GM10266 (cell line): ENCODE data around the gene IMP3.
A peak's percentile ranks its signal among the peaks of the same experiment; 100 is the strongest.

Source experiments
- DNase-seq: peaks from one replicate; pipeline ENCODE4 v3.0.0; 2012; ENCODE audit errors: extremely low spot score
- TF ChIP-seq, protein P1 (sequence below): IDR thresholded peaks from 2 replicates; pipeline ENCODE4 v1.5.1; 2012; ENCODE audit warnings: mild to moderate bottlenecking, low read depth; ENCODE audit not compliant: control insufficient read depth, insufficient read depth; ENCODE audit errors: missing control alignments

The IMP3 gene

DNA sequence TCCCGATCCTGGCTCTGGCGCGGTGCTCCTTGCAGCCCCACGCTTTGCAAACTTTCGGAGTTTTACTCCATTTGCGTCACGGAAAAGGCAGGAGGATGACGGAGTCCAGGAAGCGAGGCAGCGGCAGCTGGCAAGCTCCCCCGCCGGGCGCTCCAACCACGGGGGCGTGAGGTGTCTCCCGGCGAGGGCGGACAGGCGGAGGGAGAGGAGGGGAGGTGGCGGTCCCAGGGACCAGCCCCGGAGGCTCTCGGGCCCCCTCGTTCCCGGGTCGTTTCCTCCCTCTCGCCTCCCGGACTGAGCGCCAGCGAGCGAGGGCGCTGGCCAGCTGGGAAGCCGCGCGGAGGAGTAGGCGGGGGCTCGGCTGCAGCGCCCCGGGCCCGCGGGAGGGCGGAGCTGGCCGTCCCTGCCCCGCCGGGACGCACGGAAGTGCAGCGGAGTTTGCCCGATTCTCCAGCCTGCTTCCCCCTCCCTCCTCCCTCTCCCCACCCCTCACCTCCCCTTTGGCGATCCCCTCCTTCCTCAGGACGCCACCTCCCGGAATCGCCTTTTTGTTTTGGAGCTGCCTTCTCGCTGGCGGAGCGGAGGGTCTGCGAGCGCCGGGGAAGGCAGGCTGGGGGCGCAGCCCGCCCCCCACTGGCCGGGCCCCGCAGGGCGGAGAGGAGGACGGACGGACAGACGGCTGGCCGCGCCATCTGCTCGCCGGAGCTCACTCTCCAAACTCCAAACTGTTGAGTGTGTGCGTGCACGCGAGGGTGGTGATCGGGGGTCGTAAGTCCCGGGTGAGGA, 7.5 kb upstream of the IMP3 start, which contains the start of gene SNX33:
Gene SNX33 (plus strand): TSS at position 543 of the 786 bp plus-strand sequence. CDS start 1,191 bp downstream, outside the sequence.
- peak; percentile 82 for DNase-seq
- TF ChIP-seq, protein P1, sequence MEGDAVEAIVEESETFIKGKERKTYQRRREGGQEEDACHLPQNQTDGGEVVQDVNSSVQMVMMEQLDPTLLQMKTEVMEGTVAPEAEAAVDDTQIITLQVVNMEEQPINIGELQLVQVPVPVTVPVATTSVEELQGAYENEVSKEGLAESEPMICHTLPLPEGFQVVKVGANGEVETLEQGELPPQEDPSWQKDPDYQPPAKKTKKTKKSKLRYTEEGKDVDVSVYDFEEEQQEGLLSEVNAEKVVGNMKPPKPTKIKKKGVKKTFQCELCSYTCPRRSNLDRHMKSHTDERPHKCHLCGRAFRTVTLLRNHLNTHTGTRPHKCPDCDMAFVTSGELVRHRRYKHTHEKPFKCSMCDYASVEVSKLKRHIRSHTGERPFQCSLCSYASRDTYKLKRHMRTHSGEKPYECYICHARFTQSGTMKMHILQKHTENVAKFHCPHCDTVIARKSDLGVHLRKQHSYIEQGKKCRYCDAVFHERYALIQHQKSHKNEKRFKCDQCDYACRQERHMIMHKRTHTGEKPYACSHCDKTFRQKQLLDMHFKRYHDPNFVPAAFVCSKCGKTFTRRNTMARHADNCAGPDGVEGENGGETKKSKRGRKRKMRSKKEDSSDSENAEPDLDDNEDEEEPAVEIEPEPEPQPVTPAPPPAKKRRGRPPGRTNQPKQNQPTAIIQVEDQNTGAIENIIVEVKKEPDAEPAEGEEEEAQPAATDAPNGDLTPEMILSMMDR = peak; percentile 62

DNA sequence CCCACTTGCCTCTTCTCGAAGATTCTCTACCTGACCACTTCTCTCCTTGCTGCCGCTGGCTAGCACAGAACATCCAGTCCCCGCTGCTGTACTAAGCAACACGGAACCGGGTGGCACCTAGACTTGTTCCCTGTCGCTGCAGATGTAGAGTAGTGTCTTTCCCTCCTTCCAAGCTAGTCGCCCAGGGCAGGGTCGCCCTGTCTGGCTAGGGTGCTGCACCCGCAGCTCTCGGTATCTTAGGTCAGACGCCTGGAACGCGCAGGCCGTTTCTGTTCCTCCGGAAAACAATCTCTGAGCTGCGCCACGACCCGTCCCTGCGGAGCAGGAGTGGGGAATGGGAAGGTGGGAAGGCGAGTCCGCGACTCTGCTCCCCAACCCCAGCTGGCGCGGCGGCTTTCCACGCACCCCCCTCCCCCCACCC, 6.9 kb upstream of the IMP3 start:
- TF ChIP-seq, protein P1 = no peak
- no peak for DNase-seq

DNA sequence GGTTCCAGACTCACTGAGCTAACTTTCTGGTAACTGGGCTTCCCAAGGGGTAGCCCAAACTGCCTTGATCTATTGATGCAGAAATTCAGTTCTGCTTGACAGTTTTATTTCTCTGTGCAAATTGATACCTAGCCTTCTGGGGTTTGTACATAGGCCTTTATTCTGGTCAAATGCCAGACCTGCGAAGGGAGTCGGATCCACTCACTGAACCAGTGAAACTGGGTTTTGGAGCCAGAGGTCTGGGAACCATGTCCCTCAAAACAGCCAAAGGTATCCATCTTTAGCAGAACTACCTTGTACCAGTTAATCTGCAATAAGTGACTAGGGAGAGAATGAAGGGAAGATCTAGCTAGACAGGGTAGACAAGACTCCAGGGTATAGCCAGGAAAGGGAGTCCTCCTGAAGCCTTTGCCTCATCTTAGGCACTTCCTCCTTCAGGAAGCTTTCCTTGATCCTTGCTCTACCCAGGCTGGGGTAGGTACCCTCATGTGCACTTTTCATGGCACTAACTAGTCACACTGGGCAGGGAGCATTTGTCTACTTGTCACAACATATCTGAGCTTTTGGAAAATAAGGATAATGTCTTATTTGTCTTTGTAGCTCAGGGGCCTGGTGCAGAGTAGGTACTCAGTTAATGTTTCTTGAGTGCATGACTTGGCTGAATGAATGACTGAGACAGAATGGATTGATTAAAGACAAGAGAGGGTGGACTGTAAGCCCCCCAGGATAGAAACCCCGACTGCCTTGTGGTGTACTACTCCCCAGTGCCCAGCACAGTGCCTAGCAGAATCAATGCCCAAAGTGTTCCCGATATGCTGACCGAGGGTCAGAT, 6.3 kb upstream of the IMP3 start:
- TF ChIP-seq, protein P1 = no peak
- DNase-seq = no peak

DNA sequence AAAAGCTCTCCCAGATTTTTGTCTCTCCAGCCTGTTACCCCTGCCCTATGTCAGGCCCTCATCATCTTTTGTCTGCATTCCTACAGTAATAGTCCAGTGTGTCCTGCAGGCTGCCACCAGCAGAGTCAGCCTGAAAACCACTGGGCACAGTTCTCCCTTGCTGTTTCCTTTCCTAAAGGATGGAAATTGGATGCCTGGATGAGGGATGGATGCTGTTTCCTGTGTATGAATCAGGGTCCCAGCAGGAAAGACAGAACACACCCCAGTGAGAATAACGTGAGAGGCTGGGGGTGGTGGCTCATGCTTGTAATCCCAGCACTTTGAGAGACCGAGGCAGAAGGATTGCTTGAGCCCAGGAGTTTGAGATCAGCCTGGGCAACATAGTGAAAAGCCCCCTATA, 4.4 kb upstream of the IMP3 start:
- DNase-seq = no peak
- TF ChIP-seq, protein P1 = no peak

DNA sequence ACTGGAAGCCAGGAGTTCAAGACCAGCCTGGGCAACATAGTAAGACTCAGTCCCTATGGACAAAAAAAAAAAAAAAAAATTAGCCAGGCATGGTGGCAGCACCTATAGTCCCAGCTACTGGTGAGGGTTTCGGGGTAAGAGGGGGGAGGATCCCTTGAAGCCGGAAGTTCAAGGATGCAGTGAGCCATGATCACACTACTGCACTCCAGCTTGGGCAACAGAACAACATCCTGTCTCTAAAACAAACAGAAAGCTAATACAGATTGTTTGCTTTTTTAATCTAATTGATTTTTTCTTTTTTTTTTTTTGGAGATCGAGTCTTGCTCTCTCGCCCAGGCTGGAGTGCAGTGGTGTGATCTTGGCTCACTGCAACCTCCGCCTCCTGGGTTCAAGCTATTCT, 1.6 kb upstream of the IMP3 start:
- DNase-seq = no peak
- TF ChIP-seq, protein P1 = no peak

DNA sequence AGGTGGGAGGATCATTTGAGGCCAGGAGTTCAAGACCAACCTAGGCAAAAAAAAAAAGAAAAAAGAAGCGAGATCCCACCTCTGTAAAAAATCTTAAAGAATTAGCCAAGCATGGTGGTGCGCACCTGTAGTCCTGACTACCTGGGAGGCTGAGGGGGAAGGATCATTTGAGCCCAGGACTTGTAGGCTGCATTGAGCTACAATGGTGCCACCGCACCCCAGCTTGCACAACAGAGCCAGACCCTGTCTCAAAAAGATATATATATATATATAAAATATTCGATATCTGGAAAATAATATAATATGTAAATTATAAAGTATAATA, 1.1 kb upstream of the IMP3 start:
- no peak for DNase-seq
- TF ChIP-seq, protein P1 = no peak

DNA sequence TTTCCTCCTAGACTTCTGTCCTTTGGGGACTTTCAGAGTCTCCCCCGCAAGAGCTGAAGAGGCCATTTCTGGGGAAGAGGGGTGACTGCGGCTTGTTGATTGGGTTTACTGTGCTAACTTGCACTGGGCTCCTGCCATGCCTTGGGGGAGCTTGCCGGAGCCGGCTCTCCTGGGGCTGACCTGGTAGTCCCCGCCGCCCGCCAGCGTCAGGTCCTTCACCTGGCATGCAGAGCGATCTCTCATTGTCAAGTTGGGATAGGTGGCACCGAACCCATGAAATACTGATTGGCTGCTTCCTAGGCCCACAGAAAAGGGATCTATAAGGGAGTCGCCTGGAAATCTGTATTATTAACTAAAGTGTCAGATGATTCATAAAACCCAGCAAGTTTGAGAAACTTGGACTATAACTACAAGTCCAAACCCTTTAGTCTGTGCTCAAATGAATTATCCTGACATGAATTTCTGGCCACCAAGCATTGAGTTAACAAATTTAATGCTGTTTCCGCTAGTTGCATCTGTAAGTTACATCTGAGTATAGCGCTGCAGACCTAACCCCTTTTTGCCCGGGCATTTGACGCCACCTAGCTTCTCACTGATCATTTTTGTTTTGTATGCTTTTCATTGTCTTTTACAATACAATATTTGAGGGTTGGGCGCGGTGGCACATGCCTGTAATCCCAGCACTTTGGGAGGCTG, 607 bp upstream of the IMP3 start:
- peak; percentile 74 for DNase-seq
- TF ChIP-seq, protein P1 = peak; percentile 53
